GM23338 (cell line): Measurements from ENCODE around the gene LRRC28. TPM values are rescaled to one million over a fixed set of nuclear protein-coding genes. Genes with fewer than 3 reads are reported as not detected.

Experiments
- ATAC-seq: fragments of 200-7000 bp; cut with Tn5 transposase; 3 replicates; pipeline ENCODE4 v1.9.1; 2020
- DNase-seq: peaks from one replicate; pipeline ENCODE4 v3.0.0-alpha.2; 2015; ENCODE audit warnings: low spot score
- H2AFZ ChIP-seq: fragments of 200-600 bp; sonication (generic); 2 replicates; pipeline ENCODE4 v1.8.0; 2016; ENCODE audit warnings: antibody characterized with exemption, mild to moderate bottlenecking, moderate library complexity
- H3F3A ChIP-seq: fragments of 200-600 bp; sonication (generic); replicated peaks from 2 replicates; pipeline ENCODE4 v1.8.0; 2017; ENCODE audit warnings: antibody characterized with exemption, mixed run types, low read depth
- H3K27ac ChIP-seq: fragments of 200-600 bp; sonication (generic); 2 replicates; pipeline ENCODE4 v1.6.1; 2016; ENCODE audit warnings: low read depth
- H3K27me3 ChIP-seq: fragments of 200-600 bp; sonication (generic); 2 replicates; pipeline ENCODE4 v1.8.0; 2016; ENCODE audit warnings: mild to moderate bottlenecking, mixed run types, moderate library complexity; ENCODE audit not compliant: insufficient read depth
- H3K36me3 ChIP-seq: fragments of 200-600 bp; sonication (generic); 2 replicates; pipeline ENCODE4 v1.8.0; 2016; ENCODE audit warnings: mild to moderate bottlenecking; ENCODE audit not compliant: insufficient read depth
- H3K4me1 ChIP-seq: fragments of 200-600 bp; sonication (generic); 2 replicates; pipeline ENCODE4 v1.8.0; 2016; ENCODE audit warnings: mild to moderate bottlenecking, moderate library complexity; ENCODE audit not compliant: insufficient read depth
- H3K4me2 ChIP-seq: fragments of 200-600 bp; sonication (generic); 2 replicates; pipeline ENCODE4 v1.7.1; 2017; ENCODE audit warnings: mixed run types
- H3K4me3 ChIP-seq: fragments of 200-600 bp; sonication (generic); 2 replicates; pipeline ENCODE4 v1.6.1; 2016; ENCODE audit warnings: mixed run types
- H3K79me2 ChIP-seq: fragments of 200-600 bp; sonication (generic); replicated peaks from 2 replicates; pipeline ENCODE4 v1.8.0; 2017; ENCODE audit warnings: mild to moderate bottlenecking; ENCODE audit not compliant: insufficient read depth
- H3K9me2 ChIP-seq: fragments of 200-600 bp; sonication (generic); 2 replicates; pipeline ENCODE4 v1.8.0; 2017; ENCODE audit not compliant: insufficient read depth
- H4K20me1 ChIP-seq: fragments of 200-600 bp; sonication (generic); replicated peaks from 2 replicates; pipeline ENCODE4 v1.8.0; 2017; ENCODE audit warnings: mild to moderate bottlenecking; ENCODE audit not compliant: insufficient read depth
- H3K27ac Mint-ChIP-seq: 2 replicates; pipeline ENCODE4 v1.8.0; 2020; ENCODE audit warnings: inconsistent platforms, mild to moderate bottlenecking, moderate library complexity, mixed read lengths
- H3K27me3 Mint-ChIP-seq: 3 replicates; pipeline ENCODE4 v1.8.0; 2022; ENCODE audit warnings: low read depth, mild to moderate bottlenecking, moderate library complexity, mixed read lengths, inconsistent platforms; ENCODE audit not compliant: insufficient read depth, poor library complexity
- H3K36me3 Mint-ChIP-seq: 3 replicates; pipeline ENCODE4 v1.8.0; 2021; ENCODE audit warnings: low read depth, mild to moderate bottlenecking, inconsistent platforms, moderate library complexity, mixed read lengths
- H3K4me1 Mint-ChIP-seq: 3 replicates; pipeline ENCODE4 v1.8.0; 2020; ENCODE audit warnings: mild to moderate bottlenecking, inconsistent platforms, mixed read lengths
- H3K4me3 Mint-ChIP-seq: 3 replicates; pipeline ENCODE4 v1.8.0; 2021; ENCODE audit warnings: moderate library complexity, mild to moderate bottlenecking, inconsistent platforms, mixed read lengths
- H3K9me3 Mint-ChIP-seq: 3 replicates; pipeline ENCODE4 v1.8.0; 2020; ENCODE audit warnings: moderate library complexity, mild to moderate bottlenecking, inconsistent platforms, mixed read lengths
- EZH2phosphoT487 ChIP-seq: fragments of 200-600 bp; sonication (generic); IDR thresholded peaks from one replicate; pipeline ENCODE4 v1.8.1; 2018; ENCODE audit warnings: antibody characterized with exemption; ENCODE audit not compliant: unreplicated experiment
- NANOG ChIP-seq: IDR thresholded peaks from 2 replicates; pipeline ENCODE4 v1.6.1; 2016; ENCODE audit warnings: antibody characterized with exemption, borderline replicate concordance
- STAT1 ChIP-seq: IDR thresholded peaks from one replicate; pipeline ENCODE4 v1.6.1; 2016; ENCODE audit warnings: antibody characterized with exemption; ENCODE audit not compliant: unreplicated experiment
- ZNF114 ChIP-seq: fragments of 250-450 bp; sonication (Bioruptor Pico); IDR thresholded peaks from 2 replicates; pipeline ENCODE4 v1.5.0; 2020; ENCODE audit warnings: mild to moderate bottlenecking, moderate library complexity
- ZNF331 ChIP-seq: fragments of 250-450 bp; sonication (Bioruptor Pico); IDR thresholded peaks from 2 replicates; pipeline ENCODE4 v1.5.0; 2020; ENCODE audit warnings: low read depth, mild to moderate bottlenecking, moderate library complexity
- polyA plus RNA-seq: library from polyadenylated mRNA; unstranded; fragments of >200 nt; fragmentation: Nextera tagmentation; extraction: Ambion mirVana; gene quantifications from 2 replicates; pipeline ENCODE4 v1.2.1, GENCODE V29; 2016
- total RNA-seq: library from RNA; depleted of rRNA; stranded (reverse); fragments of >200 nt; shearing (Covaris generic); gene quantifications from 2 replicates; pipeline ENCODE4 v1.2.3, GENCODE V29; 2014
- TF ChIP-seq, protein P1 (sequence below): IDR thresholded peaks from one replicate; pipeline ENCODE4 v1.6.1; 2018; ENCODE audit warnings: antibody characterized with exemption; ENCODE audit not compliant: unreplicated experiment
- TF ChIP-seq, protein P2 (sequence below): fragments of 250-450 bp; sonication (Bioruptor Pico); IDR thresholded peaks from 2 replicates; pipeline ENCODE4 v1.5.0; 2020; ENCODE audit warnings: mild to moderate bottlenecking, moderate library complexity
- TF ChIP-seq, protein P3 (sequence below), 2 experiments: fragments of 200-600 bp in 1 of 2; sonication (generic) in 1 of 2; conservative IDR thresholded peaks; 2 replicates each; pipeline versions ENCODE4 v1.5.1 to v1.6.1; 2016 to 2017; ENCODE audit warnings: antibody characterized with exemption in 2 of 2, low read depth in 2 of 2, mild to moderate bottlenecking in 2 of 2, moderate library complexity in 1 of 2

The LRRC28 gene
- total and polyA plus RNA-seq, 2 experiments from 2014 or later: 12.9 to 28.4 TPM

DNA sequence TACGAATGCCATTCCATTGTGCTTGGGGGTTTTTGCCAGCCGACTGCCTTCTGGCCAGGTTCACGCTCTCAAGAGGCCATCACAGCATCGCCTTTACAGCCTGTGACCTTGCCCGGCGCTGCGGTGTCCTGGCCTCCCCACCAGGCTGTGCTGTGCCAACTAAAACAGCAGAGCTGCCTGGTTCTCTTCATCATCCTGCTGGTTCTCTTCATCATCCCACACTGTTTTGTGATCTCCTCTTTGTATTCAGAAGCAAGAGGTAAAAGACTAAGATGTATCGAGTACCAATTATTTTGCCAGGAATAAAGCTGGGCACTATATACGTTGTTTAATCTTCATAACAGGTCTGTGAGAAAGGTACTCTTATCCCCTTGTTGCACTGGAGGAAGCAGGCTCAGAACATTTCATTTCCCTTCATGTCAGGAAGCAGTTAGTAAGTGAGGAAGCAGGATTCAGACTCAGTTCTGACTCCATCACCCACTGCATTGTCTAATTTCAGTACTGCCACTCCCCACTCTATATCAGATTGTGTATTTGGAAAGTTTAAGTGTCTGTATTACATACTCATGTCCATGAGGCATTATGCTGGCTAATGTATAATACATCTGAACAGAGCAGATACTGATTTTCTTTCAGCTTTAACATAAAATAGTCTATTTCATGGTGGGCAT, 92.7 kb downstream of the LRRC28 start:
- H3K27me3 ChIP-seq: no peaks in the 10 kb centered on the region
- H3K27ac Mint-ChIP-seq: no peak overlapping the region

DNA sequence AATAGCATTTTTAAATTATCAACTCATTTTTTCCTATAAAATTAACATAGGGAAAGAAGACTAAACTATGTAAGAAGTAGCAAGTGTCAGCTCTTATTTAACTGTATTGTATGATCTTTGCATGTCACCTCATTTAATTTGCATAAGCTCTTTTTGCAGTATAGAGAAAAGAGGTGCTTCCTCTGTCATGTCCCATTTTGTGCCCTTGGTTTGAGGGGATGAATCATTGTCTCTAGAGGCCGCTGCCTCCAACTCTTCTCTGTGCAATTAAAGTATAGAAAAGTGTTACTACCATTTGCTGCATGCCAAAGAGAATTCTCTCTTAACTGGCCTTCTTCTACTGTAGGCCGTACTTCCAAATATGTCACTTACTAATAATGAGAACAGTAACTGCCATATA, 93.4 kb downstream of the LRRC28 start:
- Histone ChIP-seq H4K20me1 (no peaks in the 10 kb centered on the region), H3K27ac (no peak overlapping the region), H2AFZ (no peak overlapping the region), H3K4me3 (no peak overlapping the region), H3F3A (no peaks in the 10 kb centered on the region), H3K4me1 (no peaks in the 10 kb centered on the region), H3K27me3 (no peaks in the 10 kb centered on the region), H3K9me2 (no peaks in the 10 kb centered on the region), H3K36me3 (no peaks in the 10 kb centered on the region), H3K4me2 (no peak overlapping the region), H3K79me2 (no peaks in the 10 kb centered on the region)
- Mint-ChIP-seq H3K4me3 (no peak overlapping the region), H3K27ac (no peak overlapping the region), H3K27me3 (peaks cover 2% of the 10 kb centered on the region), H3K9me3 (no peaks in the 10 kb centered on the region), H3K4me1 (peaks cover 3% of the 10 kb centered on the region; the same call in 1 of the 3 replicates), H3K36me3 (0 out of 3 replicates have a peak, but pooled peaks cover 5% of the 10 kb centered on the region)
- no peak for TF ChIP-seq STAT1
- TF ChIP-seq, protein P1, sequence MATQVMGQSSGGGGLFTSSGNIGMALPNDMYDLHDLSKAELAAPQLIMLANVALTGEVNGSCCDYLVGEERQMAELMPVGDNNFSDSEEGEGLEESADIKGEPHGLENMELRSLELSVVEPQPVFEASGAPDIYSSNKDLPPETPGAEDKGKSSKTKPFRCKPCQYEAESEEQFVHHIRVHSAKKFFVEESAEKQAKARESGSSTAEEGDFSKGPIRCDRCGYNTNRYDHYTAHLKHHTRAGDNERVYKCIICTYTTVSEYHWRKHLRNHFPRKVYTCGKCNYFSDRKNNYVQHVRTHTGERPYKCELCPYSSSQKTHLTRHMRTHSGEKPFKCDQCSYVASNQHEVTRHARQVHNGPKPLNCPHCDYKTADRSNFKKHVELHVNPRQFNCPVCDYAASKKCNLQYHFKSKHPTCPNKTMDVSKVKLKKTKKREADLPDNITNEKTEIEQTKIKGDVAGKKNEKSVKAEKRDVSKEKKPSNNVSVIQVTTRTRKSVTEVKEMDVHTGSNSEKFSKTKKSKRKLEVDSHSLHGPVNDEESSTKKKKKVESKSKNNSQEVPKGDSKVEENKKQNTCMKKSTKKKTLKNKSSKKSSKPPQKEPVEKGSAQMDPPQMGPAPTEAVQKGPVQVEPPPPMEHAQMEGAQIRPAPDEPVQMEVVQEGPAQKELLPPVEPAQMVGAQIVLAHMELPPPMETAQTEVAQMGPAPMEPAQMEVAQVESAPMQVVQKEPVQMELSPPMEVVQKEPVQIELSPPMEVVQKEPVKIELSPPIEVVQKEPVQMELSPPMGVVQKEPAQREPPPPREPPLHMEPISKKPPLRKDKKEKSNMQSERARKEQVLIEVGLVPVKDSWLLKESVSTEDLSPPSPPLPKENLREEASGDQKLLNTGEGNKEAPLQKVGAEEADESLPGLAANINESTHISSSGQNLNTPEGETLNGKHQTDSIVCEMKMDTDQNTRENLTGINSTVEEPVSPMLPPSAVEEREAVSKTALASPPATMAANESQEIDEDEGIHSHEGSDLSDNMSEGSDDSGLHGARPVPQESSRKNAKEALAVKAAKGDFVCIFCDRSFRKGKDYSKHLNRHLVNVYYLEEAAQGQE: no peak
- TF ChIP-seq ZNF114 (CRISPR knock-in tag): no peak
- no peak for TF ChIP-seq NANOG
- TF ChIP-seq, protein P2, sequence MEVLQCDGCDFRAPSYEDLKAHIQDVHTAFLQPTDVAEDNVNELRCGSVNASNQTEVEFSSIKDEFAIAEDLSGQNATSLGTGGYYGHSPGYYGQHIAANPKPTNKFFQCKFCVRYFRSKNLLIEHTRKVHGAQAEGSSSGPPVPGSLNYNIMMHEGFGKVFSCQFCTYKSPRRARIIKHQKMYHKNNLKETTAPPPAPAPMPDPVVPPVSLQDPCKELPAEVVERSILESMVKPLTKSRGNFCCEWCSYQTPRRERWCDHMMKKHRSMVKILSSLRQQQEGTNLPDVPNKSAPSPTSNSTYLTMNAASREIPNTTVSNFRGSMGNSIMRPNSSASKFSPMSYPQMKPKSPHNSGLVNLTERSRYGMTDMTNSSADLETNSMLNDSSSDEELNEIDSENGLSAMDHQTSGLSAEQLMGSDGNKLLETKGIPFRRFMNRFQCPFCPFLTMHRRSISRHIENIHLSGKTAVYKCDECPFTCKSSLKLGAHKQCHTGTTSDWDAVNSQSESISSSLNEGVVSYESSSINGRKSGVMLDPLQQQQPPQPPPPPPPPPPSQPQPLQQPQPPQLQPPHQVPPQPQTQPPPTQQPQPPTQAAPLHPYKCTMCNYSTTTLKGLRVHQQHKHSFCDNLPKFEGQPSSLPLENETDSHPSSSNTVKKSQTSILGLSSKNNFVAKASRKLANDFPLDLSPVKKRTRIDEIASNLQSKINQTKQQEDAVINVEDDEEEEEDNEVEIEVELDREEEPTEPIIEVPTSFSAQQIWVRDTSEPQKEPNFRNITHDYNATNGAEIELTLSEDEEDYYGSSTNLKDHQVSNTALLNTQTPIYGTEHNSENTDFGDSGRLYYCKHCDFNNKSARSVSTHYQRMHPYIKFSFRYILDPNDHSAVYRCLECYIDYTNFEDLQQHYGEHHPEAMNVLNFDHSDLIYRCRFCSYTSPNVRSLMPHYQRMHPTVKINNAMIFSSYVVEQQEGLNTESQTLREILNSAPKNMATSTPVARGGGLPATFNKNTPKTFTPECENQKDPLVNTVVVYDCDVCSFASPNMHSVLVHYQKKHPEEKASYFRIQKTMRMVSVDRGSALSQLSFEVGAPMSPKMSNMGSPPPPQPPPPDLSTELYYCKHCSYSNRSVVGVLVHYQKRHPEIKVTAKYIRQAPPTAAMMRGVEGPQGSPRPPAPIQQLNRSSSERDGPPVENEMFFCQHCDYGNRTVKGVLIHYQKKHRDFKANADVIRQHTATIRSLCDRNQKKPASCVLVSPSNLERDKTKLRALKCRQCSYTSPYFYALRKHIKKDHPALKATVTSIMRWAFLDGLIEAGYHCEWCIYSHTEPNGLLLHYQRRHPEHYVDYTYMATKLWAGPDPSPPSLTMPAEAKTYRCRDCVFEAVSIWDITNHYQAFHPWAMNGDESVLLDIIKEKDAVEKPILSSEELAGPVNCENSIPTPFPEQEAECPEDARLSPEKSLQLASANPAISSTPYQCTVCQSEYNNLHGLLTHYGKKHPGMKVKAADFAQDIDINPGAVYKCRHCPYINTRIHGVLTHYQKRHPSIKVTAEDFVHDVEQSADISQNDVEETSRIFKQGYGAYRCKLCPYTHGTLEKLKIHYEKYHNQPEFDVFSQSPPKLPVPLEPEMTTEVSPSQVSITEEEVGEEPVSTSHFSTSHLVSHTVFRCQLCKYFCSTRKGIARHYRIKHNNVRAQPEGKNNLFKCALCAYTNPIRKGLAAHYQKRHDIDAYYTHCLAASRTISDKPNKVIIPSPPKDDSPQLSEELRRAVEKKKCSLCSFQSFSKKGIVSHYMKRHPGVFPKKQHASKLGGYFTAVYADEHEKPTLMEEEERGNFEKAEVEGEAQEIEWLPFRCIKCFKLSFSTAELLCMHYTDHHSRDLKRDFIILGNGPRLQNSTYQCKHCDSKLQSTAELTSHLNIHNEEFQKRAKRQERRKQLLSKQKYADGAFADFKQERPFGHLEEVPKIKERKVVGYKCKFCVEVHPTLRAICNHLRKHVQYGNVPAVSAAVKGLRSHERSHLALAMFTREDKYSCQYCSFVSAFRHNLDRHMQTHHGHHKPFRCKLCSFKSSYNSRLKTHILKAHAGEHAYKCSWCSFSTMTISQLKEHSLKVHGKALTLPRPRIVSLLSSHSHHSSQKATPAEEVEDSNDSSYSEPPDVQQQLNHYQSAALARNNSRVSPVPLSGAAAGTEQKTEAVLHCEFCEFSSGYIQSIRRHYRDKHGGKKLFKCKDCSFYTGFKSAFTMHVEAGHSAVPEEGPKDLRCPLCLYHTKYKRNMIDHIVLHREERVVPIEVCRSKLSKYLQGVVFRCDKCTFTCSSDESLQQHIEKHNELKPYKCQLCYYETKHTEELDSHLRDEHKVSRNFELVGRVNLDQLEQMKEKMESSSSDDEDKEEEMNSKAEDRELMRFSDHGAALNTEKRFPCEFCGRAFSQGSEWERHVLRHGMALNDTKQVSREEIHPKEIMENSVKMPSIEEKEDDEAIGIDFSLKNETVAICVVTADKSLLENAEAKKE (CRISPR knock-in tag): no peak
- no peak for DNase-seq
- ATAC-seq: no peak

More for the DNA sequence above, 92.7 kb downstream of the LRRC28 start:
- Mint-ChIP-seq H3K4me1 (no peaks in the 10 kb centered on the region), H3K9me3 (no peaks in the 10 kb centered on the region), H3K27me3 (peaks cover 2% of the 10 kb centered on the region), H3K36me3 (no peaks in the 10 kb centered on the region), H3K4me3 (no peak overlapping the region)
- H3K9me2 ChIP-seq: no peaks in the 10 kb centered on the region
- no peak overlapping the region for H3K4me2 ChIP-seq
- peak; percentile 75 for DNase-seq
- ATAC-seq: peak; percentile 100
- H4K20me1 ChIP-seq: no peaks in the 10 kb centered on the region
- no peak for TF ChIP-seq NANOG
- no peak for TF ChIP-seq ZNF331
- TF ChIP-seq, protein P3, sequence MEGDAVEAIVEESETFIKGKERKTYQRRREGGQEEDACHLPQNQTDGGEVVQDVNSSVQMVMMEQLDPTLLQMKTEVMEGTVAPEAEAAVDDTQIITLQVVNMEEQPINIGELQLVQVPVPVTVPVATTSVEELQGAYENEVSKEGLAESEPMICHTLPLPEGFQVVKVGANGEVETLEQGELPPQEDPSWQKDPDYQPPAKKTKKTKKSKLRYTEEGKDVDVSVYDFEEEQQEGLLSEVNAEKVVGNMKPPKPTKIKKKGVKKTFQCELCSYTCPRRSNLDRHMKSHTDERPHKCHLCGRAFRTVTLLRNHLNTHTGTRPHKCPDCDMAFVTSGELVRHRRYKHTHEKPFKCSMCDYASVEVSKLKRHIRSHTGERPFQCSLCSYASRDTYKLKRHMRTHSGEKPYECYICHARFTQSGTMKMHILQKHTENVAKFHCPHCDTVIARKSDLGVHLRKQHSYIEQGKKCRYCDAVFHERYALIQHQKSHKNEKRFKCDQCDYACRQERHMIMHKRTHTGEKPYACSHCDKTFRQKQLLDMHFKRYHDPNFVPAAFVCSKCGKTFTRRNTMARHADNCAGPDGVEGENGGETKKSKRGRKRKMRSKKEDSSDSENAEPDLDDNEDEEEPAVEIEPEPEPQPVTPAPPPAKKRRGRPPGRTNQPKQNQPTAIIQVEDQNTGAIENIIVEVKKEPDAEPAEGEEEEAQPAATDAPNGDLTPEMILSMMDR (conservative IDR thresholded peaks at IDR 0.05; ENCODE audit: low read depth in 2 of 2): peak; percentile 61 to 75
- no peak for TF ChIP-seq EZH2phosphoT487
- H3K36me3 ChIP-seq: no peaks in the 10 kb centered on the region
- H3K27ac ChIP-seq: no peak overlapping the region
- H3K4me1 ChIP-seq: no peaks in the 10 kb centered on the region
- H2AFZ ChIP-seq: no peak overlapping the region
- H3F3A ChIP-seq: no peaks in the 10 kb centered on the region
- H3K4me3 ChIP-seq: no peak overlapping the region
- no peaks in the 10 kb centered on the region for H3K79me2 ChIP-seq
